HepG2 (cell line): Measurements from ENCODE around the gene KATNBL1. TPM values are rescaled to one million over a fixed set of nuclear protein-coding genes. Genes with fewer than 3 reads are reported as not detected.

Experiments used
- CBX5 ChIP-seq: sonication (generic); formaldehyde crosslinking; IDR thresholded peaks from 2 replicates; pipeline ENCODE4 v1.4.0; 2020; ENCODE audit warnings: missing genetic modification reagents, borderline replicate concordance
- FOSL1 ChIP-seq: sonication (generic); formaldehyde crosslinking; IDR thresholded peaks from 2 replicates; pipeline ENCODE4 v1.9.0; 2021; ENCODE audit warnings: missing genetic modification reagents, borderline replicate concordance
- GPBP1L1 ChIP-seq: sonication (generic); formaldehyde crosslinking; IDR thresholded peaks from 2 replicates; pipeline ENCODE4 v1.5.0; 2020; ENCODE audit warnings: mild to moderate bottlenecking, missing genetic modification reagents
- HMGXB4 ChIP-seq, 2 experiments: sonication (generic) in 1 of 2; formaldehyde crosslinking in 1 of 2; IDR thresholded peaks; 2 replicates each; pipeline versions ENCODE4 v1.4.0 to v1.6.1; 2018 to 2020; ENCODE audit warnings: missing genetic modification reagents in 2 of 2, borderline replicate concordance in 1 of 2, low read depth in 1 of 2, mild to moderate bottlenecking in 1 of 2, missing biosample characterization in 1 of 2
- JUN ChIP-seq: sonication (generic); formaldehyde crosslinking; IDR thresholded peaks from 2 replicates; pipeline ENCODE4 v1.4.0; 2020; ENCODE audit warnings: mild to moderate bottlenecking, missing genetic modification reagents
- KLF9 ChIP-seq: IDR thresholded peaks from 2 replicates; pipeline ENCODE4 v1.6.1; 2016; ENCODE audit warnings: low read depth
- NFRKB ChIP-seq: fragments of 450-650 bp; IDR thresholded peaks from 2 replicates; pipeline ENCODE4 v1.6.1; 2017
- NONO ChIP-seq, 2 experiments: fragments of 450-650 bp in 1 of 2; sonication (generic) in 1 of 2; formaldehyde crosslinking in 1 of 2; IDR thresholded peaks in 1 of 2; conservative IDR thresholded peaks in 1 of 2; 2 replicates each; pipeline versions ENCODE4 v1.6.1 to v1.8.0; 2017 to 2022; ENCODE audit warnings: mild to moderate bottlenecking in 1 of 2, missing genetic modification reagents in 1 of 2, moderate library complexity in 1 of 2
- REST ChIP-seq, 2 experiments: IDR thresholded peaks; 2 replicates each; pipeline ENCODE4 v1.6.1; 2011 to 2012; ENCODE audit warnings: low read length in 2 of 2, borderline replicate concordance in 1 of 2, low read depth in 1 of 2, mild to moderate bottlenecking in 1 of 2, moderate library complexity in 1 of 2
- RFX3 ChIP-seq: IDR thresholded peaks from 2 replicates; pipeline ENCODE4 v1.6.1; 2016; ENCODE audit warnings: missing biosample characterization, missing genetic modification reagents
- TOE1 ChIP-seq: sonication (generic); formaldehyde crosslinking; IDR thresholded peaks from 2 replicates; pipeline ENCODE4 v1.4.0; 2020; ENCODE audit warnings: mild to moderate bottlenecking, missing genetic modification reagents
- TRIM24 ChIP-seq: sonication (generic); formaldehyde crosslinking; IDR thresholded peaks from 2 replicates; pipeline ENCODE4 v1.8.0; 2022; ENCODE audit warnings: mild to moderate bottlenecking, missing genetic modification reagents
- TSC22D2 ChIP-seq: sonication (generic); formaldehyde crosslinking; IDR thresholded peaks from 2 replicates; pipeline ENCODE4 v1.5.1; 2020; ENCODE audit warnings: missing genetic modification reagents, mild to moderate bottlenecking, borderline replicate concordance
- YEATS4 ChIP-seq: sonication (generic); formaldehyde crosslinking; IDR thresholded peaks from 2 replicates; pipeline ENCODE4 v1.4.0; 2020; ENCODE audit warnings: missing genetic modification reagents, borderline replicate concordance
- ZBTB2 ChIP-seq: sonication (generic); formaldehyde crosslinking; IDR thresholded peaks from 2 replicates; pipeline ENCODE4 v1.8.0; 2022; ENCODE audit warnings: low read depth, missing genetic modification reagents
- ZNF543 ChIP-seq: sonication (generic); formaldehyde crosslinking; IDR thresholded peaks from 2 replicates; pipeline ENCODE4 v1.4.0; 2020; ENCODE audit warnings: mild to moderate bottlenecking, missing genetic modification reagents
- ZNF644 ChIP-seq: IDR thresholded peaks from 2 replicates; pipeline ENCODE4 v1.6.1; 2016; ENCODE audit warnings: low read depth
- ZNF841 ChIP-seq: sonication (generic); formaldehyde crosslinking; IDR thresholded peaks from 2 replicates; pipeline ENCODE4 v1.8.1; 2023; ENCODE audit warnings: missing genetic modification reagents, borderline replicate concordance
- polyA plus RNA-seq, 8 experiments: library from polyadenylated mRNA; depleted of rRNA in 3 of 8; stranded (reverse) in 7 of 8; unstranded in 1 of 8; fragments of >200 nt; fragmentation: Illumina TruSeq in 4 of 8; extraction: Trizol in 4 of 8; gene quantifications; 2 replicates each; pipeline versions ENCODE4 v1.2.1 to v1.2.3, GENCODE V29; 2011 to 2016; ENCODE audit warnings: low read depth in 4 of 8, missing spikeins in 1 of 8, mixed read lengths in 1 of 8; ENCODE audit not compliant: insufficient read depth in 1 of 8
- total RNA-seq, 5 experiments: library from RNA; depleted of rRNA; stranded (reverse); fragments of >200 nt; fragmentation: Illumina TruSeq; extraction: Trizol; gene quantifications; 2 replicates each; pipeline ENCODE4 v1.2.3, GENCODE V29; 2016; ENCODE audit warnings: low read depth in 1 of 5

KATNBL1 gene
- total and polyA plus RNA-seq, 2 of the 13 experiments (the other 11 are each of a cell fraction or from before 2014, with no cell fraction given): 23.4 to 42.8 TPM

GRCh38 chr15:34101366-34102174 lies 108.3 kb downstream of the KATNBL1 start, which contains the start of the genes EMC7 and PGBD4 (continued):
- no peak for TF ChIP-seq JUN (CRISPR knock-in tag)
- no peak for TF ChIP-seq ZBTB2 (CRISPR knock-in tag)
- TF ChIP-seq TSC22D2 (CRISPR knock-in tag): no peak; the same call in 1 of the 2 replicates
- TF ChIP-seq CBX5 (CRISPR knock-in tag): no peak
- no peak for TF ChIP-seq FOSL1
- peak; percentile 16 to 68 for TF ChIP-seq HMGXB4 (CRISPR knock-in tag; IDR thresholded peaks at IDR 0.05; ENCODE audit: borderline replicate concordance in 1 of 2, low read depth in 1 of 2)
- no peak for TF ChIP-seq ZNF841 (CRISPR knock-in tag)
- peak; percentile 72 for TF ChIP-seq ZNF543 (CRISPR knock-in tag)
- TF ChIP-seq TRIM24: no peak
- TF ChIP-seq REST (IDR thresholded peaks at IDR 0.05; ENCODE audit: borderline replicate concordance in 1 of 2, low read depth in 1 of 2, low read length in 2 of 2): peak in 1 of 2 experiments; percentile 10; a peak in 1 of 4 replicates
- no peak for TF ChIP-seq NONO (IDR thresholded peaks at IDR 0.05)
- TF ChIP-seq NONO (CRISPR knock-in tag; conservative IDR thresholded peaks at IDR 0.05): peak; percentile 79
- no peak for TF ChIP-seq KLF9
- peak; percentile 81; the same call in 1 of the 2 replicates for TF ChIP-seq TOE1 (CRISPR knock-in tag)
- TF ChIP-seq RFX3 (CRISPR knock-in tag): no peak
- peak; percentile 84 for TF ChIP-seq YEATS4 (CRISPR knock-in tag)
- peak; percentile 83 for TF ChIP-seq NFRKB
- TF ChIP-seq GPBP1L1 (CRISPR knock-in tag): no peak
- TF ChIP-seq ZNF644 (CRISPR knock-in tag): no peak
